ENCODE results near the gene OR4D1.
"Not testable (repeated sequence)": the region's sequence is repeated elsewhere in the genome, so short reads cannot be mapped to it uniquely, and the experiment has no call there.

Gene OR4D1

DNA sequence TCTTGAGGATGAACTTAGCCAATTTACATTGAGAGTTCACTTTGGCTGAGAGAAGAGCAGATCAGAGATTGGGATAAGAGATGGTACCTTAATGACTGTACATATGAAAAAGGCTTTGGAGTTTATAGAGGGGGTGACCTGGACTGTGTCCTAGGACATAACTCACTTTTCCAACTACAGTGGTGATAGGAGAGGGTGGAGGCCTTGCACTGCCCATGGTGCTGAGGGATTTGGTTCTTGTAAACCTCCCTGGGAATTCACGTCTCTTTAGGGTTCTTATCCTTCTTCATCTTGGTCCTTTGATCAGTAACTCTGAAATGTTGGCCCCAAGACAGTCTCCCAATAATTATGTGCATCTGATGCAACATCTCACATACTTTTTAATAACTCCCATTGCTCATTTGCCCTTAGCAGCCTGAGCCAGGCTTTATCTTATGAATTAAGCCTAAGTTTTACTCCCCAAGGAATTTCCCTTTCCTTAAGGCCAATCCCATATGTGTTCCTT lies at the start of gene OR4D1:
TSS of gene OR4D1 (plus strand) at position 455 of the 505 bp plus-strand sequence. CDS start 6,770 bp downstream, outside the sequence.
- DNase-seq (ENCODE audit: low read depth, low spot score): no peak

DNA sequence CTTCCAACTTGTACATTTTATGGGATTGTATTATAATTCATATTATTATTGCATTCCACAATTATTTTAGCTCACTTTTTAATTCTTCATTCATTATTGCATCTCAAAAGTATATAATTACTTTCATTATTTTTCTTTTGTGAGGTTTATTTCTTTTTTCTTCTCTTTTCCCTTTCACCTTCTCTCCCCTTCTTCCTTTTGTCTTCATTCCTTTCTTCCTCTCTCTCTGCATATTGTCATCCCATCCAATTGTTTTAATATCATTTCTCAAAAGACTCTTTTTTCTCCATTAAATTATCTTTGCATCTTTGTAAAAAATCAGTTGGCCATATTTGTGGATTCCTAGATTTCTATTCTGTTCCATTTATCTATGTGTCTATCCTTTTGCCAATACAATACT lies 47.7 kb upstream of the OR4D1 start:
- no peak for DNase-seq (ENCODE audit: low read depth, low spot score)

DNA sequence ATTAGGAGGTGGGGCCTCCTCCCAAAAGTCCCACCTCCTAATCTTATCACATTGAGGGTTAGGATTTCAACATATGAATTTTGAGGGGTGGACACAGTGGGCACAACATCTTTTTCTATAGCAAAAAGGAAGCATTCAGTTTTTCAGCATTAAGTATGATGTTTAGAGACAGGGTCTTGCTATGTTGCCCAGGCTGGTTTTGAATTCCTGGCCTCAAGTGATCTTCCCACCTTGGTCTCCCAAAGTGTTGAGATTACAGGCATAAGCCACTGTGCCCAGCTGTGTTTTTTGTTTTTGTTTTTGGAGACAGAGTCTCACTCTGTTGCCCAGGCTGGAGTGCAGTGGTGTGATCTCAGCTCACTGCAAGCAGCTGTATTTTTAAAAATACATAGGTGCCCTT lies 46.3 kb upstream of the OR4D1 start:
- DNase-seq (ENCODE audit: low read depth, low spot score): not testable (repeated sequence)

DNA sequence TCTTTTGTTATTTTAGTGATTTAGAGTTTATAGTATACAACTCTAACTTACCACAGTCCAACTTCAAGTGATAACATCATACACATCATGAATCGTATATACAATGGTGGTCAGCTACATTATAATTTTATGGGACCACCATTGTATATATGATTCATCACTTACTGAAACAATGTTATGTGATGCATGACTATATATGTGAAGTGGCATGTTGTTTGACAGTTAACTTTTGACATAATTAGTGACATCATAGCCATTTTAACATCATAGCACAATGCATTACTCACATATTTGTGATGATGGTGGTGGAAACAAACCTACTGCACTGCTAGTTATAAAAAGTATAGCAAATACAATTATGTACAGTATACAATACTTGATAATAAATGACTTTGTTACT lies 43.1 kb upstream of the OR4D1 start:
- DNase-seq (ENCODE audit: low read depth, low spot score): no peak

DNA sequence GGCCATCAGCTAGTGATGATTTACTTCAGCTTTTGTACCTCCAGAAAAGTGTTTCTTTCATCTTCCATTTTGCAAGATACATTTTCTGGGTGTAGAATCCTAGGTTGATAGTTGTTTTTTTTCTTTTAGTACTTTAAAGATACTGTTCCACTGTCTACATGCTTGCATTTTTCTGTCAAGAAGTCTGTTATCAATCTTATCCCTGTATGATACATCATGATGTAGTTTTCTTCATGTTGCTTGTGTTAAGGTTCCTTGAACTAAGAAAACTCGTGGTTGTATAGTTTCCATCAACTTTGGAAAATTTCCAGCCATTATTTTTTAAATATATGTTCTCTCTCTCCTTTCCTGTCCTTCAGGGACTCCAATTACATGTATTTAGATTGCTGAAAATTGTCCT lies 40.9 kb upstream of the OR4D1 start:
- DNase-seq (ENCODE audit: low read depth, low spot score): no peak

DNA sequence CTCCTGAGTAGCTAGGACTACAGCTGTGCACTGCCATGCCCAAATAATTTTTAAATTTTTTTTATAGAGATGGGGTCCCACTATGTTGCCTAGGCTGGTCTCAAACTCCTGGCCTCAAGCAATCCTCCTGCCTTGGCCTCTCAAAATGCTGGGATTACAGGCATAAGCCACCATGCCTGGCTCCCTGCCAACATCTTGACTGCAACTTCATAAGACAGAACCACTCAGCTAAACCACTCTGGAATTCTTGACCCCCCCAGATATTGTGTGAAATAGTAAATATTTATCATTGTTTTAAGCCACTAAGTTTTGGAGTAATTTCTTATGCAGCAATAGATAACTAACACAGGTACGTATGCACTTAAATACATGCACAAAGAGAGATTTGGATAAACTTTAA lies 39.0 kb upstream of the OR4D1 start:
- no peak for DNase-seq (ENCODE audit: low read depth, low spot score)

DNA sequence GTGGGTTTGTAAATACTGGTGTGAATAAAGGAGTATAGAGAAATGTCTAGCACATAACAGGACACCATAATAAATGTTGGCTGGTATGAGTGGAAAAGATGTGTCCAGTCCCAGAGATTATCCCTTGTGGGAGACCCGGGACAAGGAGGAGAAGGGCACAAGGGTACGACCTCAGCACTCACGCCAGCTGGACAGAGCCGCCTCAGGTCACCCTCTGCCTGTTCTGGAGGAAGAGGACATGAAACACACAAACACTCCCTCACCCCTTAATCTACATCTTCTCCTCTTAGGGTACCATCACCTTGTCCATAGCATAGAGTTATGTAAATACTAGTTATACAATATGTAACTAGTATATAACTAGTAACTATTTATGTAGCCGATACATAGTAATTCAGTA lies 38.2 kb upstream of the OR4D1 start:
- no peak for DNase-seq (ENCODE audit: low read depth, low spot score)

DNA sequence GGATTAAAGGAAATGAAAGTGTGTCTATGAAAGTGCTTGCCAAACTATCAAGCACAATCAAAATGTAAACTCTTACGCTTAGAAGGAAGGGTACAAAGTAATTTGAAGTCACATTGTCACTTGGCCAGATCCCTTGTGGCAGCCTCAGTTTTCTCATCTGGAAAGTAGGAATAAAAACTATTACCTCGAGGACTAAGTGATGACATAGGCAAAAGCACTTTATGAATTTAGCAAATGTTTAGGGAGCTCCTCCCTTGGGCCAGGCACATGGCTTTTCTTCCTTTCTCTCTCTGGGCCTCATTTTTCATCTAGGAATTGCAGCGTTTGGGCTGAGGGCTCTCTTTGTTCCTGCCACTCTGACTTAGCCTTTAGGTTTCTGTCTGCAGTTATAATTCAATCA lies 36.5 kb upstream of the OR4D1 start:
- no peak for DNase-seq (ENCODE audit: low read depth, low spot score)

DNA sequence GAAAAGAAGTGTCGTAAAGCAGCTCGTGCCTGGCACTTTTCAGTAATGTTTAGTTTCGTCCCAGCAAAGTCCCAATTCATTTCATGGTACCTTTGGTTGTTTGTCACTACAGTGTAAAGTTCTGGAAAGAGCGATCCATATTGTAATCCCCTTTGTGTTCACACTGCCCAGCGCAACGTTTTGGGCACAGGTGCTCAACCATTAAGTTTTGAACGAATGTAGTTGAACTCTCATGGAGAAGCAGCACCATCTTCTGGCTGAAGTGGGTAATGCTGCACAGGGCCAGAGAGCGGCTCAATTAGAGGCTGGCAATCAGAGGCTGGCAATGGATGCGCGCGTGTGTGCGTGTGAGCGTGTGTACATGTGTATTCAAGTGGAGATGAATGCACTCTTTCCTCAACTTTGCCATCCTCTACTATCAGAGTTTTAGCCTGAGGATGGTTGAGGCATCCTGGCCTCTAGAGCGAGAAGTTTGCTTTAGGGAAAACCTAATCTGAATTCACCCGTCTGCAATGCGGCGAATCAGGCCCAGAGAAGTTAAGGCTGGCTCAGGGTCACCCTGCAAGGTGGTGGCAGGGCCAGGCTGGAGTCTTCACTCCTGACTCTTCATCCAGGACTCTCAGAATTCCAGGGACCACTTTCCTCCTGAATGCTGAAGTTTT lies 35.1 kb upstream of the OR4D1 start:
- DNase-seq (ENCODE audit: low read depth, low spot score): no peak

DNA sequence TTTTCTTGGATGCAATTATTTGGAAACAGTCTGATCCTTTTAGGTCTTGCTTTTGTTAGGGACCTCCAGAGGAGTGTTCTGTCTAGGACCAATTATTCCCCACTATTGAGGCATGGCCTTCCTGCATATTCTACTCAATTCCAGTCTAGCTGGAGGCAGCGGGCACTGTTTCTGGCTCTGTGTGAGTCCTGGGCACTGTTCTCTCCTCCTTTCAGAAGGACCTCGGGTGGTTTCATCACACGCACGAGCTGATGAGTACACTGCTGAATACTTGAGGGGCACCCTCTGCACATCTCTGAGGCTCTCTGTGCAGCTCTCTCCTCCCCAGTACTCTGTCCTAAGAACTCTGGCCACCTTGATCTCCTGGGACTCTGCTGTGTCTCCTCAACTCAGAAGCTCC lies 34.2 kb upstream of the OR4D1 start:
- no peak for DNase-seq (ENCODE audit: low read depth, low spot score)

DNA sequence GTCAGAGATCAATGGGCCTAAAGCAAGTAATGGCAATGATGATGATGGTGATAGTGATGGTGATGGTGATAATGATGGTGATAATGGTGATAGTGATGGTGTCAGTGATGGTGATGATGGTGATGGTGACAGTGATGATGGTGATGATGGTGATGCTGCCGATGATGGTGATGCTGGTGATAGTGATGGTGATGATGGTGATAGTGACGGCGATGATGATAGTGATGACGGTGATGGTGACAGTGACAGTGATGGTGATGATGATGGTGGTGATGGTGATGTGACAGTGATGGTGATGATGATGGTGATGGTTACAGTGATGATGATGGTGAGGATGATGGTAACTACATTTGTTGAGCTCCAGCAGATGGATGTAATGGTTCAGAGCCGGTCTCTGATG lies 30.8 kb upstream of the OR4D1 start:
- DNase-seq (ENCODE audit: low read depth, low spot score): no peak

DNA sequence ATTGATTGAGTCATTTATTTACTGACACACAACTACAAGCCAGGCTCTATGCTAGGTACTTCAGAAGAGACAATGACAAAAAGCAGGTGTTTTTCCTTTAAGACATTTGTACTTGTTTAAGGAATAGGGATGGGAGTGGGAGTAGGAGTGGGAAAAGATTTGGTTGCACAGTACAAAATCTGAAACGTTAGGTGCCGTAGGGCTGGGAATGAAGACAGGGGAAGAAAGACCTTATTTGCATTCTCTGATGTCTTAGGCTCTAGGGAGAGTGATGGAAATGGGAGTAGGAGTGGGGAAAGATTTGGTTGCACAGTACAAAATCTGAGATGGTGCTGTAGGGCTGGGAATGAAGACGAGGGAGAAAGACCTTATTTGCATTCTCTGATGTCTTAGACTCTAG lies 28.7 kb upstream of the OR4D1 start:
- DNase-seq (ENCODE audit: low read depth, low spot score): no peak

DNA sequence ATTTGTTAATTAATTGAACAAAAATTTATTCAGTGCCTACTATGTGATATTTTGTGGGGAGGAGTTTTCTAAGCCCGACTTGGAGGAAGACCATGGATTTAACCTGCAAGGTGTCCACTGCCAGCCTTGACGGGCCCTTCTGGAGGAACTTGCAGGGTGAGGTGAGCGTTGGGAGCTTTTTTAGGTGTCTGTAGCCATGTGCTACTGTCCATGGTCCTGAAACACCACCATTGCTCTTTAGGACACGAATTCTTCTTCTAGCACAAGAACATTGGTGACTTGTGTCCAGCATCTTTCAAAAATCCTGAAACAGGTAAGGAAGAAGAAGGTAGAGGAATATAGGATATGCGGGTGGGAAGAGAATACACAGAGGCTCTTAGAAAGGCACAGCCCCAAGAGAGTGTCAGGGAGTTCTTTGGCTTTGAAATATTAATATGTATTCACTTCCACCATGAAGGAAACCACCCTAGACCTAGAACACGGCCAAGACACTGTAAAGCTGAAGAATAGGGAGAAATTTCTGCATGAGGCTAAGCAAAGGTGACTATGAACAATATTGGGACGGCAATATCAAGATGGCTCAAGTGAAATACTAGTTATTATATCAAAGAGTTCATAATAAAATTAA lies 27.9 kb upstream of the OR4D1 start:
- DNase-seq (ENCODE audit: low read depth, low spot score): no peak

DNA sequence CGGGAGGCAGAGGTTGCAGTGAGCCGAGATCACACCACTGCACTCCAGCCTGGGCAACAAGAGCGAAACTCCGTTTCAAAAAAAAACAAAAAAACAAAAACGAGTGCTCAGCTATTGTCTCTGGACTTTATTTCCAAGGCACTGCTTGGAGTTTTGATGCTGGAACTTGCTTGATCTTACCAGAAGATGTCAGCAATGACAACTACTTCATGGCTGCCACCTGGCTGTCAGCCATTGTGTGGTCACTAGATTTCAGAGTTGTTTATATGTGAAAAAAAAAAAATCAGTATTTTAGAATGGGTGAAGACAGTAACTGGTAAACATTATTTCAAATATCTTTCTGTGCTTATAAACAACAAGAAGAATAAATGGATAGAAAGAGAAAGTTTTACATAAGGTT lies 26.3 kb upstream of the OR4D1 start:
- no peak for DNase-seq (ENCODE audit: low read depth, low spot score)

DNA sequence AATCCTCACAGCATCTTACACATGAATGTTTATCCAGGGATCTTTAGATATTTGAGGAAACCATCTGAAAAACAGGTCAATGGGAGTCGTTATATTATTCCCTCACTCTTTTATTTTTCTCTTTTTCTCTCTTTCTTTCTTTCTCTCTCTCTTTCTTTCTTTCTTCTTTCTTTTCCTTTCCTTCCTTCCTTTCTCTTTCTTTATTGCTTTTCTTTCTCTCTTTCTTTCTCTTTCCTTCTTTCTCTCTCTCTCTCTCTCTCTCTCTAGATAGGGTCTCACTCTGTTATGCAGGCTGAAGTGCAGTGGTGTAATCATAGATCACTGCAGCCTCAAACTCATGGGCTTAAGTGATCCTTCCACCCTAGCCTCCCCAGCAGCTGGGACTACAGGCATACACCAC lies 20.3 kb upstream of the OR4D1 start:
- DNase-seq (ENCODE audit: low read depth, low spot score): no peak

DNA sequence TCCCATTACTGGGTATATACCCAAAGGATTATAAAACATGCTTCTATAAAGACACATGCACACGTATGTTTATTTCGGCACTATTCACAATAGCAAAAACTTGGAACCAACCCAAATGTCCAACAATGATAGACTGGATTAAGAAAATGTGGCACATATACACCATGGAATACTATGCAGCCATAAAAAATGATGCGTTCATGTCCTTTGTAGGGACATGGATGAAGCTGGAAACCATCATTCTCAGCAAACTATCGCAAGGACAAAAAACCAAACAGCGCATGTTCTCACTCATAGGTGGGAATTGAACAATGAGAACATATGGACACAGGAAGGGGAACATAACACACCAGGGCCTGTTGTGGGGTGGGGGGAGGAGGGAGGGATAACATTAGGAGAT lies 15.5 kb upstream of the OR4D1 start:
- DNase-seq (ENCODE audit: low read depth, low spot score): not testable (repeated sequence)

DNA sequence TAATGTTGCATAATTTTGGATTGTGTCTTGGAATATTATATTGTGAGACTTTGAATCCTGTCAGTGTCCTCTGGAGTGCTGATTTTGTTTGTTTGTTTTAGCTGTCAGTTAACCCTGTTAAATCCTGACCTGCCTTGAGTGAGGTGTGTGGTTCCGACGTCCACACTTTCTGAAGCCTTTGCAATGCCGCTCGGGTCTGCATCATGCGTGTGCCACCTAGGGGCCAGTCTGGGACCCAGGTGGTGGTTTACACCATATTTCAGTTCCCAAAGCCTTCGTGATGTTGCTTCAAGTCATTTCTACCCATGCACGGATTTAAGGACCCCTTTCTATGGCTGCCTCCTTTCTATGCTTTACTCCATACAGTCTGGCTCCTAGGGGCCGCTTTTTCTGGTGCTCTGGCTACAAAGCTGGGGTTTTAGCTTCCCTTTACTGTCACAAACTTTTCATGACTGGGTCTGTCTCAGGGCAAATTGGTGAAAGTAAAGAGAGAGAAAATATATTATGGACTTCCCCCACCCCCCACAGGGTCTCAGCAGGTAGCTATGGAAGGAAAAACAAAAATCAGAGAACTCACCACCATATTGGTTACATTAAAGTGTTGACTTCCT lies 11.4 kb upstream of the OR4D1 start:
- DNase-seq (ENCODE audit: low read depth, low spot score): no peak

DNA sequence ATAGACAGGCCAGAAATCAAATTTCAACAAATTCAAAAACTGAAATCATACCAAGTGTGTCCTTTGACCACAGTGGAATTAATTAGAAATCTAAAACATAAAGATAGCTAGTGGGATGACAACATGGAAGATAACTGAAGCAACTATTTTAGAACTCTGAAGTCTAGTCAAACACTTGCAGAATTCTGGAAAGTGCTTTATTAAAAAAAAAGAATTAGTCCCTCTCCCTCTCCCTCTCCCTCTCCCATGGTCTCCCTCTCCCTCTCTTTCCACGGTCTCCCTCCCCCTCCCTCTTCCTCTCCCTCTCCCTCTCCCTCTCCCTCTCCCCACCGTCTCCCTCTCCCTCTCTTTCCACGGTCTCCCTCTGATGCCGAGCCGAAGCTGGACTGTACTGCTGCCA lies 6.7 kb upstream of the OR4D1 start:
- no peak for DNase-seq (ENCODE audit: low read depth, low spot score)

DNA sequence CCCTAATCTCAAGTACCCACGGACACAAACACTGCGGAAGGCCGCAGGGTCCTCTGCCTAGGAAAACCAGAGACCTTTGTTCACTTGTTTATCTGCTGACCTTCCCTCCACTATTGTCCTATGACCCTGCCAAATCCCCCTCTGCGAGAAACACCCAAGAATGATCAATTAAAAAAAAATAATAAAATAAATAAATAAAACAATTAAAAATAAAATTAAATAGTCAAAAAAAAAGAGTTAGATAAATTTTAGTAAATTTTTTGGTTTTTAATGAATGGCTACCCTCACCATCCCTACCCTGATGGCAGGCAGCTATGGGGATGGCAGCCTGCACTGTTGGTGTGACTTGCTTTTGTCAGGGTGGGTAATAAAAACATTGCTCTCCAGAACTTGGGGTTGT lies 4.8 kb upstream of the OR4D1 start:
- DNase-seq (ENCODE audit: low read depth, low spot score): not testable (repeated sequence)

DNA sequence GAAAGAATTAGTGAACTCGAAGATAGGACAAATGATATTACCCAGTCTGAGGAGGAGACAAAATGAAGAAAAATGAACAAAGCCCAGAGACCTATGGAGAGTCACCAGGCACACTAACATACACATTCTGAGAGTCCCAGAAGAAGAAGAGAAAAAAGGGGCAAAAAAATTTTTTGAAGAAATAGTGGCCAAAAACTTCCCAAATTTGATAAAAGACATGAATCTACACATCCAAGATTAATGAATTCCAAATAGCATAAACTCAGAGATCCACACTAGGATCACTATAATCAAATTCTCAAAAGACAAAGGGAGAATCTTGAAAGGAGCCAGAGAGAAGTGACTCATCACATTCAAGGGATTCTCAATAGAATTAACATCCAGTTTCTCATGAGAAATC lies 3.4 kb upstream of the OR4D1 start:
- no peak for DNase-seq (ENCODE audit: low read depth, low spot score)

DNA sequence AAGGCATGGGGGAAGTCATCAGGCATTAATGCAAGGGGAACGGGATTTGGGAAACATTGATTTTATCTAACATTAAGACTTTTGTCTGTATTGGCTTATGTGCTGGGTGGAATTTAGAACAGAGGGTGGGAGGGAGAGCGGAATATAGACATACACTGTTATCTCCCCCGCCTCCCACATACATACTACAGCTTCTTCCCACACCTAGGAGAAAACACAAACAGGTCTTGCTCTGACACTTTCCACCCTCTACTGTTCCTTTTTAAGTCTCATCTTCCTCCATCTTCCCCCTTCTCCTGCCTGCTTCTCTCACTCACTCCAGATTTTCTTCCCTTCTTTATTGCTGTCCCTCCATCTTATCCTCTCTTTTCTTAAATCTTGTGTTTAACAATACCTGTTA lies 425 bp downstream of the OR4D1 start:
- no peak for DNase-seq (ENCODE audit: low read depth, low spot score)

DNA sequence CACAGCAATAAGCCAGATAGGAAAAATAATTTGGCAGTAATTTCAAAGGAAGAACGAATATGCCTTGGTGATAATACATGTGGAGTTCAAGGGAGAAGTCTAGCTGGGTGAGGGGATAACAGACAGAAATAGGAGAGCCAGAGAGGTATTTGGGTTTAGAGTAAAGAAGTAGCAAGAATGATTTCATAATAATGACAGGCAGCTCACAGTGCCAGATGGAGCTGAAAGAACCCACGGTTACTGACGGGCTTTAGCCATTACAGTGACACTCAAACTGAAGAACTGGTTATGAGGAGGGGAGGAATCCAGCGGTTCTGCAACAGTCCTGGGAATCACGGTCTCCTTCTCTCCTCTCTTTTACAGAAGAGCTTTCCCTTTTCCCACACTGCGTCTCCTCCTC lies 2.2 kb downstream of the OR4D1 start:
- DNase-seq (ENCODE audit: low read depth, low spot score): no peak

DNA sequence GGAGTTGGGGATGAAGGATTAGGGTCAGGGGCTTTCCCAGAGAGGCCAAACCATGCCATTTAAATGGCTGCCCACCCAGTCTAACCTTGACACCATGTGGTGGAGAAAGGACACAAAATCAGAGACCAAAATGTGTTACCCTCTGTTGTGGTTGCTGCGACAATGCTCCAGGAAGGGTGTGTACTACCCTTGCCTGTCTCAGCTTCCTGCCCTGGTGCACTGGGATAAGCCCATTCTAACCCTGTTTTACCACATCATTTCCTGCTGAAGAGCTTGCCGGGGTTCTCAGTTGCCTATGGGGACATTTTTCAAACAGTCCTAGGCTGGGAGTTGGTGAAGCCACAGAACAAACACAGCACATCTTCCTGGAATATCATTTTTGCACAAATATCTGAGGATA lies 4.9 kb downstream of the OR4D1 start:
- no peak for DNase-seq (ENCODE audit: low read depth, low spot score)
